GM12875 (cell line): ENCODE data around the gene PALM2AKAP2.

Source experiments
- H3K4me3 ChIP-seq: one replicate; pipeline ENCODE4 v1.5.1; 2011; ENCODE audit warnings: low read depth, low read length, control low read depth
- CTCF ChIP-seq: IDR thresholded peaks from 2 replicates; pipeline ENCODE4 v1.5.1; 2011; ENCODE audit warnings: low read depth, mild to moderate bottlenecking, control low read depth, inconsistent platforms, low read length, moderate library complexity, borderline replicate concordance; ENCODE audit not compliant: insufficient read depth

The PALM2AKAP2 gene

GRCh38 chr9:109781541-109782197 is 1.7 kb downstream of the PALM2AKAP2 start:
- H3K4me3 ChIP-seq: no peak overlapping the region
- no peak for TF ChIP-seq CTCF

GRCh38 chr9:109787735-109788134 is 7.7 kb downstream of the PALM2AKAP2 start:
- no peak overlapping the region for H3K4me3 ChIP-seq
- TF ChIP-seq CTCF: no peak

DNA sequence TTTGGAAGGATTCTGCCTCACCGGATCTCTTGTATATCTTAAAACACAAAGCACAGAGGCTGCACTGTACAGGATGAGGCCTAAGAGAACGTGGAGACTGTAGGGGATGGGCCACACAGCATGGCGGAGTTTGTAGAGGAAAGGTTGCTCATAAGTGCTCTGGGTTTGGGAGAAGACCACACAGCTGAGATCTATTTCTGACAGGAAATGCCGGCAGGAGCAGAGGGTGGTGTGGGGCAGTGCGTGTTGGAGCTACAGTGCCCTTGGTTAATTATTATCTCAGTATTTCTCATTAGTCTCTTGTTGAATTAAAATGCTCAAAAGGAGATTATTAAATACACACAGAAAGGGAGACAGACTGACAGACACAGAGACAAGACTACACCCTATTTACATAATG is 9.6 kb downstream of the PALM2AKAP2 start:
- H3K4me3 ChIP-seq: no peak overlapping the region
- no peak for TF ChIP-seq CTCF

DNA sequence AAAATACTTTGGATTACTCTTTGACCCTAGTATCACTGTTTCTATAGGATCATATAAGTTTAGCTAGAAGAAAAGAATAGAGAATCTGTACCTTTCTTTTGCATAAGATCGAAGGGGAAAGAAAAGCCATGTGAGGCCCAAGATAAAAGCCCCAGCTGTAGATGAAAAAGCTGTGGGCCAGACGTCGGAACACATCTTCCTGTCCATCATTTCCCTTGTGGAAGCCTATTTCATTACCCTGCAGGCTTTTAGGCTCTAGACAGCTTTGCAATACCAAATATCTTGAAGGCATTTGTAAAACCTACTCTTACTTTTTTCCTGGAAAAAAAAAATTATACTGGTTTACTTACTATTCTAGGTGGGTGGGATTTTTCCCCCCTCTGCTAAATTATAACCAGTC is 10.0 kb downstream of the PALM2AKAP2 start:
- no peak for TF ChIP-seq CTCF
- H3K4me3 ChIP-seq: no peak overlapping the region

- TF ChIP-seq CTCF: no peak
Measured at GRCh38 chr9:109791003-109791677, 11.1 kb downstream of the PALM2AKAP2 start.

GRCh38 chr9:109791747-109792146 is 11.7 kb downstream of the PALM2AKAP2 start:
- no peak for TF ChIP-seq CTCF
- H3K4me3 ChIP-seq: no peak overlapping the region

More at GRCh38 chr9:109791003-109791677, 11.1 kb downstream of the PALM2AKAP2 start:
- H3K4me3 ChIP-seq: no peak overlapping the region
